SKM-1 (cell line): ENCODE data around the gene CLCNKA.
"Not testable (repeated sequence)": the region's sequence is repeated elsewhere in the genome, so short reads cannot be mapped to it uniquely, and the experiment has no call there.

Experiments used
- DNase-seq: peaks from one replicate; lab custom pipeline; 2025; ENCODE audit not compliant: unreplicated experiment; lab: John Stamatoyannopoulos, UW

The CLCNKA gene

DNA sequence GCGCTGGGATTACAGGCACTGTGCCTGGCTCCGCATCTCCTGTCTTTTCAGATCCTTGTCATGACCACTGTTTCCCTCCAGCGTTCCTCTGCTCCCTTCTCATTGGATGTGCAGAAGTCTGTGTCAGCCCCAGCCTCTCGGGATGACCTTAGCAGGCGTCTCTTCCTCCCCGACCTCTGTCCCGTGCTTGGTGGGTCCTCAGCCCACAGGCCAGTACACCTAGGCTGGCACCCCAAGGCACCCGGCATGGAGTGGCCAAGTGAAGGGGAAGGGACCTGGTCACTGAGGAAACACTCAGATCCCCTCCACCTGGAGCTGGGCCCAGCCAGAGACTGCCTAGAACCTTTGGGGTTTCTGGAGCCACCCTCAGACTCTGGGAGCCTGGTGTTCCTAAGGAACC is 19.4 kb downstream of the CLCNKA start:
- no peak for DNase-seq

DNA sequence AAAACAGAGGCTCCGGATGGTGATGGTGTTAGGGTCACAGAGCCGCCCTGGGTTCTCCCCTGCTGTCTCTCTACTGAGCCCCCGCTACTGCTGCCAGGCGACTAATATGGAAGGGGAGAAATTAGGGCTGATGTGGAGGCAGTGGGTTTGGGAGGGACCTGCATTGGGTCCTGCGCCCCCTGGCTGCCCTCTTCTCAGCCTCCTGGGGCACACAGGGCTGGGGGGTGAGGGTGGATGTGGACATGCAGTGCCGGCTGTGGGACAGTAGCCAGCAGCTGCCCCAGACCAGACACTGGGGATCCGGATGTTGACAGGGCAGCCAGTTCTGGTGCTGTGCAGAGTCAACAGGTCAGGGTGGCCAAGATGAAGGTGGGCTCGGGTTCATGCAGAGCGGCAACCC is 20.3 kb downstream of the CLCNKA start:
- no peak for DNase-seq

DNA sequence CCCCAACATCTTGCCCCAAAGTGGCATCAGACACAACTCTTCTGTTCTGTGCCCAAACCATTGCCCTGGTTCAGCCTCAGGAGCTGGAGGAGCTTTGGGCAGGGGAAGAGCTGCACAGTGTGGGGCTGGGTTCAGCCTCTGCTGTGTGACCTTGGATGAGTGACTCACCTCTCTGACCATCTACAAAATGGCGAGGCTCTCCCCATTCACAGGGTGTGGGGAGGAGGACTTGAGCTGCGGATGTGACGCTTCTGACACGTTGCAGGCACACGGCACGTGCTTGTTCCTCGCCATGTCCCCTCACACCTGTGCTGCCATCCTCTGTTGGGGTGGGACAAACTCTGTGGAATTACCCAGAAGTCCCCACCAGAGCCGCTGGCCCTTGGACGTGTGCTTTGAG is 20.8 kb downstream of the CLCNKA start:
- DNase-seq, result not testable (repeated sequence)

DNA sequence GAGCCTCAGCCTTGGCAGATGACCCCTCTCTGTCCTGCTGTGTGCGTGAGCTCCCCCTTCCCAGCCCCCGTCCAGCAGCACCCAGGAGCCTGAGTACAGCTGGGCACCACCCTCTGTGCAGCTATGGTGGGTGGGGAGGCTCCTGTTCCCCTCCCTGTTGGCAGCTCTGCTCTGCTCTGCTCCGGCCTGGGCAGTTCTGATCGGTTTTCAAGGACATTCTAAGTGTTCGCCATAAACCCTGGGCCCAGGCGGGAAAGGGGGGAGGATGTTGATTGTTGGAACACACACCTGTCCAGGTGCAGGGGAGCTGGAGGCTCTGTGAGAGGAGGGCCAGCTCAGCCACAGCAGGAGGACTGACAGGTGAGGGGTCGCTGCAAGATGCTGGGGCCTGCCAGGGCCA is 21.7 kb downstream of the CLCNKA start, which contains the start of gene CLCNKB:
Gene CLCNKB, plus strand, starts transcription at position 262 of the 400 bp plus-strand sequence. CDS start 711 bp downstream, outside the sequence.
- DNase-seq, result no peak

DNA sequence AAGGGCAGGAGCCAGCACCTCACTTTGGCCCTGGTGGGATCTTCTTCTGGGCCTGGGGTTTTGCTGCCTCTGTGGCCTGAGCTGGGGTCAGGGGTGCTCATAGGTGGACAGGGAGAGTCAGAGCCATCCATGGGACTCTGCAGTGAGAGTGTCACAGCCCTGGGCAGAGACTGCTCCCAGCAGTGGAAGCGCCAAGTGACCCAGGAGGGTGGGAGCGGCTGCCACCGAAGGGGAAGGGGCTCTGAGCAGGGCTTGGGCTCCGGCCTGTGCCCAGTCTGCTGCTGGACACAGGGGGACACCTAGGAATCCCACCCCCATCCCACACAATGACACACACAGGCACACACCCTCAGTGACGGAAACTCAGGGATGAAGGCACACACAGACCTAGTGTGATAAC is 22.1 kb downstream of the CLCNKA start:
- no peak for DNase-seq

DNA sequence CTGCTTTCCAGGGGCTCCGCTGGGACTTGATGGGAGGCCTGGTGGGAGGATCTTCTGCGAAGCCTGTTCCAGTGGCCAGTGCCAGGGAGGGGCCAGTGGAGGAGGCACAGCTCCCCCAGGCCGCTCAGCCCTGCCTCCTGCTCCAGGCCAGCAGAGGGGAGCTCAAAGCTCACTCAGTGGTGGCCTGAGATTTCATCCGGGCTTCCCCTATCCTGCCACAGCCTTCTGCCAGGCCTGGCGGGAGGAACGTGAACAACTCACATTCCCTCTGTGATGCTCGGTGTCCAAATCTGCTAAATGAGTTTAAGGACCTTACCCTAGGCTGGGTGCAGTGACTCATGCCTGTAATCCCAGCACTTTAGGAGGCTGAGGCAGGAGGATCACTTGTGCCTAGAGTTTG is 25.0 kb downstream of the CLCNKA start:
- DNase-seq, result no peak

DNA sequence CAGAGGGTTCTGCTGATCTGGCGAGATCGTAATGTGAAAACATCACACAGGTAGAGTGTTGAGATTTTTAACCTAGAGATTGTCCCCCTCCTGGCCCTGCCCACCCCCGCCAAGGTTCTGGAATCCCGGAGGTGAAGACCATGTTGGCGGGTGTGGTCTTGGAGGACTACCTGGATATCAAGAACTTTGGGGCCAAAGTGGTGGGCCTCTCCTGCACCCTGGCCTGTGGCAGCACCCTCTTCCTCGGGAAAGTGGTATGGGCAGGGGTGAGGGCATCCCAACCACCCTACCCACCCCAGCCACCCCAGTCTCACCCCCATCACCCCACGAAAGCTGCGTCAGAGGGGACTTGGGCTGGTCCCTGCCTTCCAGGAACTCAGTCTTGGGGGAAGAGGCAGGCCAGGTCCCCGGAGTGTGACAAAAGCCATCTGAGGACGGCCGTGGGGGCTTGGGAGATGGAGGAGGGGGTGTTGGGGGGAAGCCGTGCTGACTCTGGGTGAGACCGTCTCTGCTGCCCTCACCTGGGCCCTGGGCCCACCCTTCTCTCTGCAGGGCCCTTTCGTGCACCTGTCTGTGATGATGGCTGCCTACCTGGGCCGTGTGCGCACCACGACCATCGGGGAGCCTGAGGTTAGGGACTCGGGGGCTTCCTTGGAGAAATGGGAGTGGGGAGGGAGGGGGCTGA is 26.1 kb downstream of the CLCNKA start:
- DNase-seq, result no peak

DNA sequence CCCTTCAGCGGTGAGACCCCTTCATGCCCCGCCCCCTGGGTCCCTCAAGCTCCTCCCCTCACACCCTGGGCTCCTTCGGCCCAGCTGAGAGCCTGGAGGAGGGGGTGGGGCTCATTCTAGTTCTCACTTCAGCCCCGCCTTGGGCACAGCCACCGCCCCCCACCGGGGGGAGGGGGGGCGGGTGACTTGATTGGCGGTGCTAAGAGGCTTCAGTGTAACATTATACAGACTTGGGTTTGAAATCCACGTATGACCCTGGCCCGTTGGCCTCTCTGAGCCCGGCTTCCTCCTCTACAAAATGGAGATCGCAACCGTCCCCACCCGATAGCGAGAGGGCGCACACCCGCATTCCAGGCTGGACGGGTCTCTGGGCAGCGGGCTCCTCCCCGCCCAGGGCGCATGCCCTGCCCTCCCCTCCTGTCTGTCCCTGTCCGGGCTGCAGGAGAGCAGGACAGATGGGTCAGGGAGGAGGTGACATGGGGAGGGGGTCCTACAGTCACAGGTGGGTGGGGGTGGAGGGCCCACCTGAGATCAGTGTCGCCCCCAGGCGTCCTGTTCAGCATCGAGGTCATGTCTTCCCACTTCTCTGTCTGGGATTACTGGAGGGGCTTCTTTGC is 26.8 kb downstream of the CLCNKA start:
- no peak for DNase-seq

DNA sequence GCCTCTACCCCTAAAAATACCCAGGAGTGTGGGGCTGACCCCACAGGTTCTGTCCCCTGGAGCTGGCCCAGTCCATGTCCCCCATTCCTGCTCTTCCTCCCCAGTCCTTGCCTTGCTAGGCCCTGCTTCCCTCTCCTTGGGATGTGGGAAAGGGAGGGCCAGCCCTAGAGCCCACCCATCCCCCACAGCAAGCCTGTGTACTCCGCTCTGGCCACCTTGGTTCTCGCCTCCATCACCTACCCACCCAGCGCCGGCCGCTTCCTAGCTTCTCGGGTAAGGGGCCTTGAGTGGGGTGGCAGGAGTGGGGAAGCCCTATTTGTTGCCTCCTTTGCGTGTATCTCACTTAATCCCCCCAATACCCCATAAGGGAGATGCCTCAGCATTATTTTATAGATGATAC is 28.5 kb downstream of the CLCNKA start:
- no peak for DNase-seq

DNA sequence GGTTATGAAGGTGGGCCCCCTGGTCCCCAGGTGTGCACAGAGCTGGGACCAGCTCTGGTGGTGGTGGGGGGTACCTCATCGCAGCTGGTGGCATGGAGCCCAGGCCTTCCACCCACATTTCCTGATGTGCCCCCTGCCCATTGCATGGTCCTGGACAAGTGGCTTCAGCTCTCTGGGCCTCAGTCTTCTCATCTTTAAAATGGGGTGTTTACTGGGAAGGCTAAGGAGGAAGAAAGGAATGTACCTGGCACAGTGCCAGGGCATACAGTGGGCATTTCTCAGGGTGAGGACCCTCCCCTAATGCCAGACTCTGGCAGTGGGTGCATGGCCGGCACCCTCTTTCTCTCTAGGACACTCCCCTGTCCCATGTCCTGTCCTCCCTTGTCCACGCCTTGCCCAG is 29.2 kb downstream of the CLCNKA start:
- DNase-seq, result no peak

DNA sequence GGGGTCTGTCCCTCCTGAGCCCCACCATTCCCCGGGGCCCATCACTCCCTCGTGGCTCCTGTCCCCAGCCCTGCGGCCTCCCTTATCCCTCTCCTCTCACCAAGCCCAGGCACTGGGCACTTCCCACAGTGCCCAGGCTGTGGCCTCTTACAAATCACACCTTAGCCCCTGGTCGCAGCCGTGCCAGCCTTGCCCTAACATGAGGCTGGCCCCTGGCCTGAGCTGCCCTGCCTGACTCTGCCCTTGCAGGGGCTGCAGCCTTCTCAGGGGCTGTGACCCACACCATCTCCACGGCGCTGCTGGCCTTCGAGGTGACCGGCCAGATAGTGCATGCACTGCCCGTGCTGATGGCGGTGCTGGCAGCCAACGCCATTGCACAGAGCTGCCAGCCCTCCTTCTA is 30.1 kb downstream of the CLCNKA start:
- not testable (repeated sequence) for DNase-seq

DNA sequence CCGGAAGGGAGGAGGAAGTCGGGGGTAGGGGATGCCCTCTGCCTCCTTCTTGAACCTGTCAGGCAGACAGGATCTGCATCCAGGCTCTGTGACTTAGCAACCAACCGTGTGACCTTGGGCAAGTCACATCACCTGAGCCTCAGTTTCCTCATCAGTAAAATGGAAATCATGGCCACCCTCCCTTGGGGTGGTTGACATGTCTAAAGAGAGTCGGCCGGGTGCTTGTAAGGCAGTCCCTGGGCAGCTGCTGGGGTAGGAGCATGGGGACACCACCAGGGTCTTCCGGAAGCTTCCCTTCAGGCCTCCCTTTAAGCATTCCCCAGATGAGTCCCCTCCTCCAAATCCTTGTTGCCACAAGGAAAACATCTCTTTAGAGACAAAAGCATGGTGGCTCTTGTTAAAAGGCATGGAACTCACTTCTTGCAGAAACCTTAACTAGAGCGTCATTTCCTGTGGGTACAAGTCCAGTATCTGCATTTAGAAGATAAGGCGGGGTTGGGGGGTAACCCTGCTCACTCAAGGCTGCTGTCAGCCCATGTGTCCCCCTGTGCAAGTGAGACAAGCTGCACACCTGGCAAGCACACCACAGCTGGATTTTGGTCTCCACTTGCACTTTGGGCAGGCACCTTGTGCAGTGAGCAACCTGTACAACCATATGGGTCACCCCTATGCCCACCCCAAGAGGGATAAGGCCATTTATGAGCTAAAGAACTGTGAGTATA is 32.1 kb downstream of the CLCNKA start:
- no peak for DNase-seq

DNA sequence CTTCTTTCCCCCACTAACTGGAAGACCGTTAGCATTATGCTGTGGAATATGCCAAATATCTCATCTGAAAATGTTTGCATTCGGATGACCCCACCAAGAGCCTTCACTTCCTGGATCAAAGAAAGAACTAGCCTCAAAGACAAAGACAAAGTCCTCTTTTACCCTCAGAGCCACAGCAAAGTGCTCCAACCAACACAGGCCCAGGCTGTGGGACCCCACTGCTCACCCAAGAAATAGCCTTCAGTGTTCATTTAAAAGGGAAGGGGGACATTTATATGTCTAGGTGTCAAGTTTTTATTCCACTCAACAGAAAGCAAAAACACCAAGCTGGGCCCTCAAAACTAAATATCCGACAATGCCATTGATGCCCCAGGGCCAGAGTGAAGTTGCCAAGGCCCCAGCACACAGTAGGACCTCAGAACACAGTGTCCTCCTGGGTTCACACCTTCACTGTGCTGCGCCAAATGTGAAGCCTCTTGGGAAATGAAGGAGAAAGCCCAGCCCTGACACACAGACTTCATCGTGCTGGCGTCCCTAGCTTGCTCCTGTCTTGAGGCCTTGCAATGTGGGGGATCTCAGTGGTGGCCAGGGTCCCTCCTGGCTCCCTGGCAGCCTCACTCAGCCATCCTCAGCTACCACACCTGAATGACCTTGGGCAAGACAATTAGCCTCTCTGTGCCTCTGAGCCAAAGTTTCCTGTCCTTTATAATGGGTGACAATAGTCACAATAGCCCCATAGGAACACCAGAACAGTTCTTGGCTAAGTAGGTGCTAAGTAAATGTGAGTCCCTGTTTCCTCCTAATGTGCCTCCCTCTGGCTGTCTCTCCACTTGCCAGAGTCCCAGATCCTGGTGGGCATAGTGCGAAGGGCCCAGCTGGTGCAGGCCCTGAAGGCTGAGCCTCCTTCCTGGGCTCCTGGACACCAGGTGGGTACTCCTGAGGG is 33.0 kb downstream of the CLCNKA start:
- DNase-seq, result no peak

DNA sequence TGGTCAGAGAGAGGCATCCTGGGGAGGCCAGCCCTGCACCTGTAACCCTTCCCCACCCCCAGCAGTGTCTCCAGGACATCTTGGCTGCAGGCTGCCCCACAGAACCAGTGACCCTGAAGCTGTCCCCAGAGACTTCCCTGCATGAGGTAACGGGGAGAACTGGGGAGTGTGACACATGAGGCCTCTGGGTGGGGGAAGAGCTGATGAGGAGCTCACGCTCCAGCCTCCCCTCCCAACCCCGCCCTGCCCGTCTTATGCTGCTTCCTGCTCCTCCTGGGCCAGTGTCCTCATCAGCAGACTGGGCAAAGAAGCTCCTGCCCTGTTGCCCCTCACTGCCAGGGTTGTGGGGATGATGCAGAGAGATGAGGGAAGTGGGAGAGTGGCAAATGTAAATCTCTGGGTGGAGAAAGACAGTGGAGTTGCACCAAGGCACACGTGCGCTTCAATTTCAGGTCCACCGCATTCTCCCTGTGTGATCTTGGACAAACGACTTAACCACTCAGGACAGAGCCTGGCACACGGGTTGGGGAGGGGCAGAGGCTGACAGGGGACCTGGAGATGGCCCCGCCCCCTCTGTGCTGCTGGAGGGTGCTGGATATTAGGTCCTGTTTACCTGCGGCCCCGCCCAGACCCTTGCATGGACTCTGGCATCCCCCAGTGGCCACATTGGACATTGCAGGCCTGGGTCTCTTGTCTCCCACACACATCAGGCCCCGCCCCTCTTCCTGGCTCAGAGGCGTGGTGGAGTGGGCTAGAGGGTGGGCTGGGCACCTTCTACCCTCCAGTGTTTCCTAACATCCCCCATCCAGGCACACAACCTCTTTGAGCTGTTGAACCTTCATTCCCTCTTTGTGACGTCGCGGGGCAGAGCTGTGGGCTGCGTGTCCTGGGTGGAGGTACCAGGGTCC is 34.0 kb downstream of the CLCNKA start:
- peak; percentile 50 for DNase-seq

DNA sequence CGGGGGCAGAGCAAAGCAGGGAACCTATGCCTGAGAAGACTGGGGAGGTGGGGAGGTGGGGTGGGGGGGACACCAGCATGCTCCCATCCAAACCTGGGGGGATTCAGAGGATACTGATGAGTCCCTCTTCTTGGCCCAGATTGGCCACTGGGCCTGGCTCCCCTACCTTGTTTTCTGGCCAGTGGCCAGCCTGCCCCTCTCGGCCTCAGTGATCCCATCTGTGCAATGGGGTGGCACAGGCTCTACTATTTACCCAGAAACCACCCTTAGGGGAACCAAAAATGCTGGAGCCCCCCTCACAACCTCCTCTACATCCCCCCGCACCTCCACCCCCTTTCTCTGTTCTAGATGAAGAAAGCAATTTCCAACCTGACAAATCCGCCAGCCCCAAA is 34.7 kb downstream of the CLCNKA start:
- DNase-seq, result not testable (repeated sequence)

DNA sequence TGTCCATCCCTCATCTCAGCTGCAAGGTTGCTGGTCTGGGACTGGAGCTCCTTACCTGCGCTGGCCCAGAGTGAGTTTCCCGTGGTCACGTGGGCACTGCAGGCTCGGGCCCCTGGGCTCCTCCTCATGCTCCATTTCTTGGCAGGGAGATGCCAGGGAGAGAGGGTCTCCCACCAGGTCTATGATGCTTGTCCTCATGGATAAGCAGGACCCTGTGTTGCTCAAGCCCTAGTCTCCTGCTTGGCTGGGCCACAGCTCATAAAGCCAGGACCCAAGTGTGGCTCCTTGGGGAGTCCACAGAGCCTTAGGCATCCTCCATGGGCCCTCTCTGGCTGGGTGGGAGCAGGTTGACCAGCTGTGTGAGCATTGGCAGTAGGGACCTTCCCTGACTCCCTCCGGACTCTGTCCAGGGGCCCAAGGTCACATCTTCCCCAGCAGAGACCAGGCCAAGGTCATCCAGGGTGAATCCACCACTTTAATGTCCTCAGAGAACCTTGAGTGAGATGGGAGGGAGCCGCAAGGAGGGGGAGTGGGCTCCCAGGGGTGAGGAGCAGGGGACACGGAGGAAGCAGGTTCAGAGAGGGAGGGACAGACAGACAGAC is 35.6 kb downstream of the CLCNKA start:
- not testable (repeated sequence) for DNase-seq

DNA sequence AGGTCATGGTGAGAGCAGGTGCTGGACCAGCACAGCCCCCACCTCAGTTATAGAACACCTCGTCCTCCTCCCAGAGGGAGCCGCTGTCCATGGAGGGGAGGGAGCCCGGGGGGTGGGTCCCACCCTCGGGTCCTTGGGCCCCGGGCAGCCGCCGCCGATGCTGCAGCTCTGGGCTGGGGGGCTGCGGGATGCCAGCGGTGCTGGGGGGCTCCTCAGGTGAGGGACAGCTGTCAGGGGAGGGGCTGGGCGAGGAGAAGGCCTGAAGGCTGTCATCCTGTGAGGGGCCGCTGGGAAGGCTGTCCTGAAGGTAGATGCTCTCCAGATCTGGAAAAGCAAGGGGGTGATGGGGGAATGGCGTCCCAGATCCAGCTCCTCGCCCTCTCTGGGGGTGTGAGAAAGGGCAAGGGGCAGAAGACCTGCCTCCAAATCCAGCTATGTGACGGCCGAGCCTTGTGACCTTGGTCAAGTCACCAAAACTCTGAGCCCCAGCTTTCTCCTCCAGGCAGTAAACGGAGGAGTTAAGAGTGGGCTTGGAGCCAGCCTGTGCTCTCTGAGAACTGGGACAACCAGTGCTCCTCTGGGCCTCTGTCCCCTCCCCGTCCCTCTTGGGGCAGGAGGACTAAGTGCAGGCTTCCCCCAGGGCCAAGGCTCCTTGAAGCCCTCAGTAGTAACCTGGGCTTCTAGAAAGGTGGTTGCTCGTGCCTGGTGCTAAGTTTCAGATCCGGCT is 36.7 kb downstream of the CLCNKA start:
- DNase-seq, result not testable (repeated sequence)

DNA sequence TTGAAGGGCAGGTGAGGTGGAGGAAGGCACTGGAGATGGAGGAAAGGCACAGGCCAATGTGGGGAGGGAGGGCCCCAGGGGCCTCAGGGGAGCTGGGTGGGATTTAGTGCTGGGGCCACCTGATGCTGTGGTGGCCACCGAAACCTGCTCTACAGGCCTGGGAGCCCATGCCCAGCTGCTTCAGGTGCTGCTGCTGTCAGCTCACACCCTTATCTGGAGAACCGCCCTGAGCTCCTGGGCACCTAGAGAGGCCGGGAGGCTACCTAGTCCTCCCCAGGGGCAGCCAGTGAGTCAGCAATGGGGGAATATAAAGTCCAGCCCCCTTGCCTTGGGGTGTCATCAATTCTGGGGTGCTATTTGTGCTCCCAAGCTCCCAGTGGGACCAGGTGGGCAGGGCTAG is 39.4 kb downstream of the CLCNKA start:
- DNase-seq, result no peak
